Osteoblast (primary cell): ENCODE results near the gene OR13C3. TPM values are rescaled to one million over a fixed set of nuclear protein-coding genes. Genes with fewer than 3 reads are reported as not detected.

Source experiments
- DNase-seq: peaks from one replicate; pipeline ENCODE4 v3.0.0; 2011; ENCODE audit warnings: low spot score, mixed read lengths; ENCODE audit not compliant: insufficient read length; ENCODE audit errors: missing footprints
- H2AFZ ChIP-seq: 2 replicates; pipeline ENCODE4 v1.6.0; 2011; ENCODE audit warnings: mild to moderate bottlenecking, low read length
- H3K27ac ChIP-seq: 2 replicates; pipeline ENCODE4 v1.5.1; 2011; ENCODE audit warnings: mild to moderate bottlenecking, low read depth, low read length, moderate library complexity
- H3K27me3 ChIP-seq: 2 replicates; pipeline ENCODE4 v1.6.0; 2012; ENCODE audit warnings: mild to moderate bottlenecking, control low read depth, inconsistent platforms, low read length, moderate library complexity; ENCODE audit not compliant: insufficient read depth
- H3K36me3 ChIP-seq: 2 replicates; pipeline ENCODE4 v1.5.1; 2011; ENCODE audit warnings: mild to moderate bottlenecking, low read length, control low read depth, moderate library complexity; ENCODE audit not compliant: insufficient read depth
- H3K4me1 ChIP-seq: 2 replicates; pipeline ENCODE4 v1.5.1; 2011; ENCODE audit warnings: mild to moderate bottlenecking, low read length, control low read depth, moderate library complexity; ENCODE audit not compliant: insufficient read depth
- H3K4me2 ChIP-seq: 2 replicates; pipeline ENCODE4 v1.6.0; 2011; ENCODE audit warnings: mild to moderate bottlenecking, low read length; ENCODE audit not compliant: insufficient read depth
- H3K4me3 ChIP-seq: fragments of 200-600 bp; sonication (generic); 3 replicates; pipeline ENCODE4 v1.5.1; 2012; ENCODE audit warnings: mild to moderate bottlenecking, low read length, inconsistent platforms; ENCODE audit not compliant: insufficient read depth
- H3K79me2 ChIP-seq: 2 replicates; pipeline ENCODE4 v1.6.0; 2012; ENCODE audit warnings: mild to moderate bottlenecking, low read length, control low read depth, inconsistent platforms; ENCODE audit not compliant: insufficient read depth
- H3K9me3 ChIP-seq: 2 replicates; pipeline ENCODE4 v1.5.1; 2011; ENCODE audit warnings: low read depth, low read length, control low read depth
- H4K20me1 ChIP-seq: 2 replicates; pipeline ENCODE4 v1.6.0; 2012; ENCODE audit warnings: mild to moderate bottlenecking, low read length, control low read depth; ENCODE audit not compliant: insufficient read depth
- total RNA-seq: library from RNA; depleted of rRNA; stranded (reverse); fragments of >200 nt; gene quantifications from 2 replicates; pipeline ENCODE4 v1.2.3, GENCODE V29; 2012
- TF ChIP-seq, protein P1 (sequence below): IDR thresholded peaks from 2 replicates; pipeline ENCODE4 v1.5.1; 2011; ENCODE audit warnings: mild to moderate bottlenecking, low read depth, low read length, moderate library complexity; ENCODE audit errors: extremely low read depth

Gene OR13C3
- total RNA-seq, 1 donor, result not detected

DNA sequence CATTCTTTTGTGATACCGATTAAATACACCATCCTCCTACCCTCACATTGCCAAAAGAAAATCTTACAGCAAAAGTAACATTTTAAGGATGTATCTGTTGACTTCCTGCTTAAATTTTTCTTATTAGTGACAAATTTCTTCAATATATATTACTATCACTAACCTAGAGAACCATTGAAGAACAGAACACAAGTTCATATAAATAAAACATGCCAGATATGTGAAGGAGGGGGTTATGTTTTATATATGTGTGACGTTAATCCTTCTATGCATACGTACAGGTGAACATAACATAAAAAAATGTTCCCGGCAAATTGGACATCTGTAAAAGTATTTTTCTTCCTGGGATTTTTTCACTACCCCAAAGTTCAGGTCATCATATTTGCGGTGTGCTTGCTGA lies 32.7 kb downstream of the OR13C3 start, which contains the start of gene OR13F1:
Gene OR13F1, plus strand, starts transcription at position 301 of the 400 bp plus-strand sequence. Its CDS starts 0 bp downstream, at position 301.
- Histone ChIP-seq H4K20me1 (no peaks in the 10 kb centered on the region), H3K9me3 (no peaks in the 10 kb centered on the region), H3K79me2 (no peaks in the 10 kb centered on the region), H3K36me3 (no peaks in the 10 kb centered on the region), H3K4me3 (no peak within 1 kb of the TSS), H3K4me1 (no peaks in the 10 kb centered on the region), H3K27ac (no peak within 1 kb of the TSS), H2AFZ (no peak within 1 kb of the TSS), H3K4me2 (no peak within 1 kb of the TSS), H3K27me3 (no peaks in the 10 kb centered on the region)
- TF ChIP-seq, protein P1, sequence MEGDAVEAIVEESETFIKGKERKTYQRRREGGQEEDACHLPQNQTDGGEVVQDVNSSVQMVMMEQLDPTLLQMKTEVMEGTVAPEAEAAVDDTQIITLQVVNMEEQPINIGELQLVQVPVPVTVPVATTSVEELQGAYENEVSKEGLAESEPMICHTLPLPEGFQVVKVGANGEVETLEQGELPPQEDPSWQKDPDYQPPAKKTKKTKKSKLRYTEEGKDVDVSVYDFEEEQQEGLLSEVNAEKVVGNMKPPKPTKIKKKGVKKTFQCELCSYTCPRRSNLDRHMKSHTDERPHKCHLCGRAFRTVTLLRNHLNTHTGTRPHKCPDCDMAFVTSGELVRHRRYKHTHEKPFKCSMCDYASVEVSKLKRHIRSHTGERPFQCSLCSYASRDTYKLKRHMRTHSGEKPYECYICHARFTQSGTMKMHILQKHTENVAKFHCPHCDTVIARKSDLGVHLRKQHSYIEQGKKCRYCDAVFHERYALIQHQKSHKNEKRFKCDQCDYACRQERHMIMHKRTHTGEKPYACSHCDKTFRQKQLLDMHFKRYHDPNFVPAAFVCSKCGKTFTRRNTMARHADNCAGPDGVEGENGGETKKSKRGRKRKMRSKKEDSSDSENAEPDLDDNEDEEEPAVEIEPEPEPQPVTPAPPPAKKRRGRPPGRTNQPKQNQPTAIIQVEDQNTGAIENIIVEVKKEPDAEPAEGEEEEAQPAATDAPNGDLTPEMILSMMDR, result no peak
- DNase-seq, result no peak

DNA sequence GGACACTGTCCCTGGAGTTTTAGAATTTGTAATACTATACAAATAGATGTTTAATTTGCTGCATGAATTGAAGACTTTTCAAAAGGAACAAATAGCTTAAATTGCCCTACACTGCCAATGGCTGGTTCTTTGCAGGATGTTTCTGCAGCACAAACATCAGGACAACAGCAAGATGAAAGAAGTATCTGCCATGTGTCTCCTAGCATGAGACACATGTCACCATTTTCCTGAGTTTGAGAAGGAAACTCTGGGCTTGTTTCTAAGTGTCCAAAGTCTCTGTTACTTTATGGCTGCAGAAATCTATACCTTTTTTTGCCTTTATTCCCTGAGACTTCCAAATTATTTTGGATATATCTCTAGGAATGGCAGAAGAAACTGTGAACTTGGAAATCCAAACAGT lies 33.2 kb downstream of the OR13C3 start:
- TF ChIP-seq, protein P1, result no peak
- Histone ChIP-seq H4K20me1 (no peaks in the 10 kb centered on the region), H2AFZ (no peak overlapping the region), H3K36me3 (no peaks in the 10 kb centered on the region), H3K4me3 (no peak overlapping the region), H3K9me3 (no peaks in the 10 kb centered on the region), H3K4me1 (no peaks in the 10 kb centered on the region), H3K27ac (no peak overlapping the region), H3K4me2 (no peak overlapping the region), H3K27me3 (no peaks in the 10 kb centered on the region), H3K79me2 (no peaks in the 10 kb centered on the region)
- no peak for DNase-seq

DNA sequence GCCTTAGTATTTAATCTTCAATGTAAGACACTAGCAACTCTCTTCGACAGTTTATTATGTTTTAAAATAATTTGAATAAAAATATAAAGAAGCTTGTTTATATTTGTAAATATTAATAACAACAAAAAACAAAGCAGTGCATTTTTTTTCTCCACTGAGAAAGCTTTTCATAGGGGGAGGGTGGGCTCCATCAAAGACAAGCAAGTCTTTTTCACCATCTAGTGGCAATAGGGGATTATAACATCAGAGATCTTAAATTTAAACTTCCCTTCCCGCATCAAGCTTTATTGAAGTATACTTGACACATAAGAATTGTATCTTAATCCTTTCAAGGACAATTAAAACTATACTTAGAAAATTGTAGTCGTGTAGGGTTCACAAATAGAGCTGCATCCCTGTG lies 41.8 kb downstream of the OR13C3 start:
- no peaks in the 10 kb centered on the region for H3K27me3 ChIP-seq
- TF ChIP-seq, protein P1, result no peak
- no peak overlapping the region for H2AFZ ChIP-seq
- no peaks in the 10 kb centered on the region for H3K4me1 ChIP-seq
- H3K4me3 ChIP-seq, result no peak overlapping the region
- no peaks in the 10 kb centered on the region for H4K20me1 ChIP-seq
- H3K9me3 ChIP-seq, result no peaks in the 10 kb centered on the region
- no peak overlapping the region for H3K4me2 ChIP-seq
- no peaks in the 10 kb centered on the region for H3K79me2 ChIP-seq
- H3K36me3 ChIP-seq, result no peaks in the 10 kb centered on the region
- no peak overlapping the region for H3K27ac ChIP-seq
- no peak for DNase-seq

Other genes starting within 250 kb of the OR13C3 start
- gene OR13F1, start 32.6 kb downstream of the OR13C3 start, total RNA-seq, result not detected in 2 replicates
- not detected in 2 replicates for gene OR13C4, start 9.6 kb downstream of the OR13C3 start, total RNA-seq
- gene OR13C8, start 32.3 kb upstream of the OR13C3 start, total RNA-seq, result not detected in 2 replicates
- not detected in 2 replicates for gene OR13C5, start 62.6 kb upstream of the OR13C3 start, total RNA-seq
- not detected in 2 replicates for gene OR13C2, start 68.8 kb upstream of the OR13C3 start, total RNA-seq
- gene OR13C9, start 81.3 kb upstream of the OR13C3 start, total RNA-seq, result not detected in 2 replicates
- gene OR13D1, start 157.7 kb upstream of the OR13C3 start, total RNA-seq, result not detected in 2 replicates
- gene NIPSNAP3A, start 210.8 kb upstream of the OR13C3 start, total RNA-seq, result 42.7 and 43.9 TPM in 2 replicates
- 2.1 and 2.5 TPM in 2 replicates for gene NIPSNAP3B, start 227.3 kb upstream of the OR13C3 start, total RNA-seq